T-helper 22 cell (primary cell): ENCODE data around the gene KRTAP5-5.
"Not testable (repeated sequence)": the region's sequence is repeated elsewhere in the genome, so short reads cannot be mapped to it uniquely, and the experiment has no call there.

Experiments
- DNase-seq: peaks from one replicate; pipeline ENCODE4 v3.0.0-alpha.2; 2020; ENCODE audit warnings: low read depth

The KRTAP5-5 gene

DNA sequence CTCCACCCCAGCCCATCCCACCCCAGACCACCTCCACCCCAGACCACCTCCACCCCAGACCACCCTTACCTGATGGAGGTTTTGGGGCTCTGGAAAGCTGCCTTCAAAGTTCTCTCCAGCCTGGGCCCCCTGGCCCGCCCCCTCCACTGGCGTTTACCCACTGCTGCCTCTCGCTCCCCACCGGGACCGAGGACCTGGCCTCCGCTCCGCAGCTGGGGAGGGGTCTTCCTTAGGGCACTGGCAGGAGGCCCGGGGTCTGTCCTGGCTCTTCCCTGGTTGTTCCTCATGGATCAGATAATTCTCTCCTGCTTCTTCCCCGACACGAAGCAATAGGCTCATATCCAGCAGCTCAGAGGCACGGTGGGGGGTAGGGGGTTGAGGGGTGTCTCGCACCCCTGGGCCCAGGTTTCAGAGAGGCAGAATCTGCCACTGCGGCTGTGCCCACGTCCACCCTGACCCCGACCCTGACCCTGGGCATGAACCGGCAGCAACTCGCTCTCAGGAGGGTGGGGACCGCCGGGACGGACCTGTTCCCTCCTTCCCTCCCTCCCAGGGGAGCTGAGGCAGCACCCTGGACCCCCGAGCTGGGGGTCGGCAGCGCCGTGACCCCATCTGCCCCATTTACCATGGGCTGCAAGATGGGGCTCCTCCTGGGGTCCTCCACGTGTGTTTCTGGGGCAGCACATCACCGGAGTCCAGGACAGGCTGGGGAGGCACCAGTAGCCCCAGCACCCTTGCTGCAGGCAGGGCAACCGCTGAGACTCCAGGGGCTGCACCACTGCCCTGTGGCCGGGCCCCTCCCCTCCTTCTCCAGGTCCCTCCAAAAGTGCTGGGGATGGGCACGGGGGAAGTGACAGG is 12.9 kb downstream of the KRTAP5-5 start:
- DNase-seq, result no peak

DNA sequence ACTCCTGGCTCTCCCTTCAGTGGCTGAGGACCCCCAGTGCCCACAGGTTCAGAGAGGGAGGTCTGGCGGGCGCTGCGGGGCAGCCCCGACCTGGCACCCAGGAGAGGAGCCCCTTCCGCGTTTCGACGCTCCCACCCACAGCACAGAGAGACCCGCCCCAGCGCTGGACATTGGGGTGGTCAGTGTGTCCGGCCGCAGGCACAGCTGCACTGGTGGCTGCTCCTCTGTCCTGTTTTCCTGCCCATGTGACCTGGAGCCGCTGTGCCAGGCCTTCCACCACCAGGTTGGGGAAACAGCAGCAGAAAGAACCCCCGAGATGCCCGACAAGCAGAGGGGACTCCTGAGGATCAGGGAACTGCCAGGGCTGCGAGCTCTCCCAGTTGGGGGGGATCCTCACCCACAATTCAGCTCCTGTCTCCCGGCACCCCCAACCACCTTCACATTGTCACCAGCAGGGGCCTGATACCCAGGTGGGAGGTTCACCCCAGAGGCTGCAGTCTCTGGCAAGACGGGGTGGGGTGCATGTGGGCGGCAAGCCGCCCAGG is 13.6 kb downstream of the KRTAP5-5 start:
- DNase-seq, result no peak

DNA sequence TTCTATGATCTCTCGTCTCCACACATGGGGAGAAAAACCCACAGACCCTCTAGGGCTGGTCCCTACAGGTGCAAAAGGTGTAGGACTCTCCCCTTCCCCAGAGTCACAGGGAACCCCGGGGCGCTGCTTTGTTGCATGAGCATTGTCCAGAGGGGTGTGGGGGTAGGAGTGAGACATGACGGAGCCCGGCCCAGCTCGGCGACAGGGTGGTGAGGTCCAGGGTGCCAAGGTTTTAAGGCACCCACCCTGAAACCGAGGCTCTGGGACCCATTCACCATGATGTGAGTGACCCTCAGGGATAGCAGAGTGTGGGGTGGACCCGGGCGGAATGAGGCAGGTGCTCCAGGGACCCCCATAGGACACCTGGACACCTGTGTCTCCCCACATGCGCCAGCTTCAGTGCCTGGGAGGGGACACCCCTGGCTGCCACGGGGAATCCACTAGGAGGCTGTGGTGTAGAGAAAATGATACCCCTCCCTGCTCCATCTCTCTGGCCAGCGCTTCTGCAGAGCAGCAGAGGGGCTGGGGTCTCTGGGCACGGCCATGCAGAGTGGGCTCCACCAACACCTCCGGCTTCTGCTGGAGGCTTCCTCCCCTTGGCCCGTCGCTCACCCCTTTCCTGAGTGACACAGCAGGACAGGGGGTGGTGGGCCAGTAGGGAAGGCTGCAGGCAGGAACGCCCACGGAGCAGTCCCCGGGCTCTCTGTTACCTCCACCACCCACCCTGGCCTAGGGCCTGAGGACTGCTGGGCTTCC is 15.2 kb downstream of the KRTAP5-5 start:
- DNase-seq, result no peak

DNA sequence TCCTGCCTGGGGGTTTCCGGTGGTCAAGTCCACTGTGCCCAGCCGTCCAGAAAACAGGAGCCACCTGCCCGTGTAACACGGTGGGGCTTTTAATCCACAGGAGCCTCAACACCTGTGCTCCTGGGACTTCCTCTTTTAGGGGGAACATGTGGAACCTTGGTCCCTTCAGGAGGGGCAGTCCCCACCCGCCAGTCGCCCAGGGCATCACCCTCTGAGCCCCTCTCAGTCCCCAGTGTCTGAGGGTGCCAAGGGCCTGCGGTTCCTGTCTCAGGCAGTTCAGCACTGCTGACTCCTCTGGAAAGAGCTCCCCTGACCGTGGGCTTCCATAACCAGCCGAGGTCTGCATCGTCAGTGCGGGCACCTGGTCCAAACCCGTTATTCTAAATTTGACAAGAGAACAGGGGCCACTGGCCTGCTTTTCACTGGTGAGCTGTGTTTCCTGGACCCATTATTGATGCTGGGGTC is 15.8 kb downstream of the KRTAP5-5 start:
- DNase-seq, result no peak

DNA sequence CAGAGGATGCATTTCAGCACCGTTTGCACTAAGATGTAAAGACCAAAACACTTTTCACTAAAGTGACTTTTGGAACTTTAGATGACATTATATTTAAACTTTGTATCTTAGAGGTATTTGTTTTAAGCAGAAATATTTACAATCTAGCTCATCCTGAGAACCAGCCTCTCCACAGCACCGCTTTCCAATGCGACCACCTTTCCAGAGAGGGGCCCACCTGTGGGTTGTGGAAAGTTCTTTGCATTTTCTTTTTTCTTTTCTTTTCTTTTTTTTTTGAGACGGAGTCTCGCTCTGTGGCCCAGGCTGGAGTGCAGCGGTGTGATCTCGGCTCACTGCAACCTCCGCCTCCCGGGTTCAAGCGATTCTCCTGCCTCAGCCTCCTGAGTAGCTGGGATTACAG is 17.0 kb downstream of the KRTAP5-5 start:
- not testable (repeated sequence) for DNase-seq

DNA sequence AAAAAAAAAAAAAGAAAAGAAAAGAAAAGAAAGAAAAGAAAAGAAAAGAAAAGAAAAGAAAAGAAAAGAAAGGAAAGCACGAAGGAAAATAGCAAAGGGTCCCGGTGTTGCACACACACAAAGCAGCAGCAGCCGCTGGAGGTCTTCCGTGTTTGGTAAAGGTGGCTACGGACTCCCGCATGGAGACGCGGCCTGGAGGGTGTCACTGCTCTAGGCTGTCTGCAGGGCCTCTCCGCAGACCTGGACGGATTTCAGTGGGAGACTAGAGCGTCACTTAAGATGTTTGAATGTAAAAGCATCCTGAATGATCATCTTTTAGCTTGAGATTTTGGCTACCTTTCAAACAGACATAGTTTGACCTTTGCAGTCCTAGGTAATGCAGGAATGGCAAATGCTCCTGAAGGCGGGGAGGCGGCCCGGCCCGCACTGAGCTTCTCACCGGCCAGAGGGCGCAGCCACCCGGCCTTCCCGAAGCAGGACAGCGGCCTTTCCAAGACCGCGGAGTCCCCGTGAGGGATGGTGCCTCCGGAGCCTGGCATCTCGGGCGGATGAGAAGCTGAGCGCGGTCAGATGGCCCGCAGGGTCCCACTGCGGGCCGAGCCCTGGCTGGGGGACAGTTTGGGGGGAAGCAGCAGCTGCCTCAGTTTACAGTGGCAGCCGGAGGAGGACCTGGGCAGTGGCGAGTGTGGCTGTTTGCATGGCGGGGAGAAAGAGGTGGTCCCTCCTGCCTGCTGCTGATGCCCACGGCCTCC is 18.5 kb downstream of the KRTAP5-5 start:
- no peak for DNase-seq

DNA sequence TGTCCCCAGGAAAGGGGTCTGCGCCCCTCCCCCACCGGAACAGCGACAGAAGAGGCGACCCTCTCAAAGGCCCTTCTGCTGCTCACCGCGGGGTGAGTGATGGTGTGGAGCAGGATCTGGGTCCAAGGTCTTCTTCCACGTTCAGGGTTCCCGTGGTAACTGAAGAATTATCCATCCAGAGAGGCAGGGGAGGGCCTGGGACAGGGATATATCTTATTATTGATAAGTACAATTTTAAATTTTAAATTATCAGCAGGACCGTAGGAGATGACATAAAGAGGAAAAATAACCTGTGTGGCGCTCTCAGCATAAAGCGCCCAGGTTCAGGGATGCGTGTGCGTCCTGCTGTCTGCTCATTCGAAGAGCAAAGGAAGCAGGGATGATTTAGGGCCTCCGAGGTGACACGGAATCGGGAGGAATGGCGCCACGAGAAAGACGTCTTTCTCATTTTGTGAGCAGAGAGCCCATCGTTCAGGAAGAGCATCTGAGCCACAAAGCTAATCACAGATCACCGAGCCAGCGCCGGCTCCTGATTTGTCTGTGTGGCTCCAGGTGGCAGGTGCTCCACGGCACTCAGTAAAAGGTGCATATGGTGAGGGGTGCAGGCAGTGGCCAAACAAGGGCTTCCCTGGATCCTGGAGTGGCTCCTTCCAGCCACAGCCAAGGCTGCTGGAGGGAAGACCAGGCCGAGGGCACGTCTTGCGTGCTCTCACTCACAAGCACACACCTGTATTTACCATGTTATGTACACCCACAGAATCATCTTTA is 19.3 kb downstream of the KRTAP5-5 start:
- no peak for DNase-seq

DNA sequence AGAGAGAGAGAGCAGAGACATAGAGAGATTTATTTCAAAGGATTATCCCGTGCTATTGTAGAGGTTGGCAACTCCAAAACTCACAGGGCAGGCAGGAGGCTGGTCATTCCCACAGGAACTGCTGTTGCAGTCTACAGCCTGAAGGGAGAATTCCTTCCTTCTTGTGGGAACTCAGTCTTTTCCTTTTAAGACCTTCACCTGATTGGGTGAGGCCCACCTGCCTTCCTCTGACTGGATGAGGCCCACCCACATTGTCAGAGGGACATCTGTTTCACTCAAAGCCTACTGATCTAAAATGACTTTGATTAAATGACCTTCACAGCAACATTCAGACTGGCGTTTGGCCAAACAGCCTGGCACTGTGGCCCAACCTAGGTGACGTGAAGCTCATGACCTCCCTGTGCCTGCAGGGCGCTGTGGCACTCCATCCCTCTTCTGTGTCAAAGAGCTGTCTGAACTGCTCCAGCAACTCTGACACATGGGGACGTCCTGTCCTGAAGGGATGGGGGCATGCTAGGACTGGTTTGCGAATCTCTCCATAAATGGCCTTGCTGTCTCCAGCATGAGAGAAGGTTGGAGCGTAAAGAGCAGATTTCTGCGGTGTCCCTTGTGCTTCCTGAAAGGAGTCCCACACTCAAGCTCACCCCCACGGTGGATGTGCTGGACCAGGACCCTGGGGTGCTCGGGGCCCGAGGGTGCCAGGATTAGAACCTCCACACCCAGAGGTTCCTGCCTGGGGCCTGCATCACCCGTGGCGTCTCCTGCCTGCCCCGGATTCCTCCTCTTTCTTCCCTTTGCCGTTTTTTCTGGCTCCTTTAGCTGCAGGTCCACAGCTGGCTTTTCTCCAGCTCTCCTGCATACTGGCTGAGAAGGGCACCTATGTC is 20.7 kb downstream of the KRTAP5-5 start:
- DNase-seq, result no peak

DNA sequence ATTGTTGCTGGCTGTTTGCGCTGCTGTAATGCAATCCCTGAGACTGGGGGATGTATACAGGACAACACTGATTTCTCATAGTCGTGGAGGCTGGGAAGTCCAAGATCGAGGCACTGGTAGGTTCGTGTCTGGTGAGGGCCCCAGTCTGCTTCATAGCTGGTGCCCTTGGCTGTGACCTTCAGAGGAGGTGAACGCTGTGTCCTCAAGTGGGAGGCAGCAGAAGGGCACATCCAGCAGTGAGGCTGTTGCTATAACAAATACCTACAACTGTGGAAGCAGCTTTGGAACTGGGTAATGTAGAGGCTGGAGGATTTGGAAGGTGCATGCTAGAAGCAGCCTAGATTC is 21.3 kb downstream of the KRTAP5-5 start:
- DNase-seq, result no peak

DNA sequence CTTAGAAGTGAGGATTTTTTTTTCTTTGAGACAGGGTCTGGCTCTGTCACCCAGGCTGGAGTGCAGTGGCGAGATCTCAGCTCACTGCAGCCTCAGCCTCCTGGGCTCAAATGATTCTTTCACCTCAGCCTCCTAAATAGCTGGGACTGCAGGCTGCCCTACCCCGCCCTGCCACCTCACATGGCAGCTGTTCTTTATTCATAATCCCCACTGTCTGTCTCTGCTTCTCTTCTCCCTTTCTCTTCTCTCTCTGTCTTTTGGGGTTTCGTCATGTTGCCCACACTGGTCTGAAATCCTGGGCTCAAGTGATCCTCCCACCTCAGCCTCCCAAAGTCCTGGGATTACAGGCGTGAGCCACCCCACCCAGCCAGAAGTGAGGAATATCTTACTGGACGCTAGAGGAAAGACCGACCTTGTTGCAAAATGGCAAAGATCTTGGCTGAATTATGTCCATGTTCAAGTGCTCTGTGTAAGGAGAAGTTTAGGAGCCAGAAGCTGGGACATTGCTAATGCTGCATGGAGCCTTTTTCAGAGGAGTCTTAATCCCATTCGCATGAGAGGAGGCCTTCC is 21.9 kb downstream of the KRTAP5-5 start:
- DNase-seq, result no peak

DNA sequence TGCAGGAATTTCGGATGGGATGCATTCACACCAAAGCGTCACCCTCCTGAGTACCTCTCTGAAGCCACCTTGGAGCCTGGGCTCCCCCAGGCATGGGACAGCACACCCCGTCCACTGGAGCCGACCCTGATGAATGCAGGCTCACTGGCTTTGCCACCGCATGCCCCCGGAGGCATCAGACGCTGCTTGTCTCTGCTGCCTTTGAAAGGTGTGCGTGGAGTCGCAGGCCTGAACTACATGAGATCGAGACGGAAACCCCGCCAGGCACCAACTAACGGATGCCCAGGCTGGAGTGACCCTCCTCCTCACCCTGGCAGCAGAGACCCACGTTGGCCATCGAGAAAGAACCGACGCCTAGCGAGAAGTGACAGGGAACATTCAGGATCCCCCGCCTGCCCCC is 22.5 kb downstream of the KRTAP5-5 start:
- no peak for DNase-seq

DNA sequence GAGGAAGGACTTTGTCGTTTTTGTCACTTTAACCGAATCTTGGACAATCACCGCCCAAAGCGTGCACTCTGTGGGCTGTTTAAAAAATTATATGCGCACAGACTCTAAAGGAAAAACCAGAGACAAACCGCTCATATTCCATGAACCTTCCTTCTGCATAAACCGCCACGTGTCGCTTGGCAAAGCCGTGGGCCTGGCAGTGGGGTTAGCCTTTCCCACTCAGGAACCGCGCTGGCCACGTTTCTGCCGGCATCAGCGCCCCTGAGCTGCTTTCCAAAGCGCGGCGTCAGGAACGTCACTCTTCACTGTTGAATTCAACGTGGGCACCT is 22.8 kb downstream of the KRTAP5-5 start:
- no peak for DNase-seq

DNA sequence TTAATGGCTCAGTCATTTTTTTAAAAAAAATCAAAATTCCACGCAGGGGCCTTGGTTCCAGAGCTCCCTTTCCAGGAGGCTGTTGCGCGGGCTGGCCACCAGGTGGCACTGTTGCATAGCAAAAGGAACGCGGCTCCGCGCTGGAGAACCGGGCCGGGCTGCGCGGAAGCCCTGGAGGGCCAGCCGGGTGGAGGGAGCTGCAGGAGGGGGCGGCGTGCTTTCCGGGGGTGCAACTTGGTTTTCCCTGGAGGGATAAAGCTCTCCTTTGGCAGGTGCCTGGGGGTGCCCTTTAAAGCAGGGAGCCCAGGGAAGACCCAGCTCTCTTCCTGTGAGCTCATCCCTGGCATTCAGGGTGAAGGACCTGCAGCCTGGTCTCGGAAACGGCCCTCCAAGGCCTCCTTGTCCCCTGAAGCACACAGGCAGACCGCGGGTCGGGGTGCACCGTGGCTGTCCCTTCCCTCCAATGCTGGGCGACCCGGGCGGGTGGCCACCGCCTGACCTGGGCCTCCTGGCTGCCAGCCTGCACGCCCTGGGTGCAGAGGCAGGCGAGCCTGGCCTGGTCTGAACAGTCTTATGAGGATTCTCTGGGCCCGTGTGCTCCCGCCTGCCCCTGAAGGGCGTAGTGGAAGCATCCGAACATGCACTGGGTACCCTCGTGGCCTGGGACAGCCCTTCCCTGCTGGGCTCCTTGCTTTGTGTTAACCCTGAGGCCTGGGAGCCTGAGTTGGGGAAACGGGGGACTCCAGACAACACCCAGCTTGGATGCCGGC is 23.4 kb downstream of the KRTAP5-5 start:
- peak; percentile 43 for DNase-seq

DNA sequence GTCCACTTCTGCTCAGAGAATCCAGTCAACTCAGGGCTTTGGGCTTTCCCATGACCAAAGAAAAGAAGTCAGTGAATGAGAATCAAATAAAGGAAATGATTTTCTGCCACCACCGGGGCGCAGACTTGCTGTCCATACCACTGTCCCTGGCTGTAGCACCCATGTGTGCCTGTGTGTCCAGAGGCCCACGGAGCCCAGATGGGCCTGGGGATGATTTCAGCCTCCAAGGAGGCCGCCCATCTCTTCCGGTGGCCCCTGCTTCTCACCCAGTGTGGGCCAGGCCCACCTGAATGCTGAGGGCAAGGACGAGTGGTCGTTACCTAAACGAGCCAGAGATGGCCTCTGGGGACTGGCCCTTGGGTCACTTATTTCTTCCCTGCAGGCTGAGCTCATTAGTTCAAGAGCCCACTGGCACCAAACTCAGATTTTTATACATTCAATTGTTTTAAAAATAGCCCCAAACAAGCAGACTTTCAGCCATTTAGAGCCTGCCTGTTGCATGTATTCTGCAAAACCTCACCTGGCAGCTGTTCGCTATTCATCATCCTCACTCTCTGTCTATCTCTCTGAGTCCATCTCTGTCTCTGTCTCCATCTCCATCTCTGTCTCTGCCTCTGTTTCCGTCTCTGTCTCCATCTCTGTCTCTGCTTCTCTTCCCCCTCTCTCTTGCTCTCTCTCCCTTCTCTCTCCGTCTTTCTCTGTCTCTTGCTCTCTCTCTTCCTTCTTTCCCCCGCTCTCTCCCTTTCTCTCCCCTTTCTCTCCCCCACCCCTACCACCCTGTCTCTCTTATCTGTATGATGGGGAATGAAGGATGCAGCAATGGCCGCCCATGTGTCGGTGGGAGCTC is 24.2 kb downstream of the KRTAP5-5 start:
- no peak for DNase-seq

DNA sequence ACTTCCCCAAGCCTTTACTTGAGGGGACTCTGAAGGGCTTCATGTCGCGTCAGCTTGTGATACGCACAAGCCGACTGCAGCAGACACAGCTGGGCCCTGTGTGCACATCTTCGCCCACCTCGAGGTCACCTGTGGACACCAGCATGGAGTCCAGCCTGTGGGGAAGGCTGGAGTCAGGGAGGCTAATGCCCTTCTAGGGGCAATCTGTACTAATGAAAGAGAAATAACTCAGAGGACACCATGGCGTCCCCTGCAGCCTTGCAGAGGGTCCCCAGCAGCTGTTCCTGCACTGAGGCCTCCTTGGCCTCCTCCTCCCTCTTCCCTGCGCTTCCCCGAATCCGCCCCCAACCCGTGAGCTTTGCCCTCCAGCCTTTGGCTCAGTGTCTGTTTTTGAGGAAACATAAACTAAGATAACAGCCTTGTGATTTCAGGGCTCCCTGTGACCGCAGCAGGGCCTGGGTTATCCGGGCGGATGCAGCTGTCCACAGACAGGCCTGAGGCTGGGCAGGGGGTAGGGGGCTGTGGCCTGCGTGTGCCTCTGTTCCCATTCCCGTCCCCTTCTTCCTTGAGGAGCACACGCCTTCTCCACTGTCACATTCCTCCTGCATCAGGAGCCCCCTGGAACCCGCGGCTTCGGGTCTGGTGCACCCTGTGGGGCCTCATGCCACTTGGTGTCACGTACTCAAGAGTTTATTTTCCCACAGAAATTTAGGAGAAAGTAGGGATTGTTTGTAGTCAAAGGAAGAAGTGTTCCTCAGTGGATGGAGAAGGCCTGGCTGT is 25.0 kb downstream of the KRTAP5-5 start:
- DNase-seq, result no peak

DNA sequence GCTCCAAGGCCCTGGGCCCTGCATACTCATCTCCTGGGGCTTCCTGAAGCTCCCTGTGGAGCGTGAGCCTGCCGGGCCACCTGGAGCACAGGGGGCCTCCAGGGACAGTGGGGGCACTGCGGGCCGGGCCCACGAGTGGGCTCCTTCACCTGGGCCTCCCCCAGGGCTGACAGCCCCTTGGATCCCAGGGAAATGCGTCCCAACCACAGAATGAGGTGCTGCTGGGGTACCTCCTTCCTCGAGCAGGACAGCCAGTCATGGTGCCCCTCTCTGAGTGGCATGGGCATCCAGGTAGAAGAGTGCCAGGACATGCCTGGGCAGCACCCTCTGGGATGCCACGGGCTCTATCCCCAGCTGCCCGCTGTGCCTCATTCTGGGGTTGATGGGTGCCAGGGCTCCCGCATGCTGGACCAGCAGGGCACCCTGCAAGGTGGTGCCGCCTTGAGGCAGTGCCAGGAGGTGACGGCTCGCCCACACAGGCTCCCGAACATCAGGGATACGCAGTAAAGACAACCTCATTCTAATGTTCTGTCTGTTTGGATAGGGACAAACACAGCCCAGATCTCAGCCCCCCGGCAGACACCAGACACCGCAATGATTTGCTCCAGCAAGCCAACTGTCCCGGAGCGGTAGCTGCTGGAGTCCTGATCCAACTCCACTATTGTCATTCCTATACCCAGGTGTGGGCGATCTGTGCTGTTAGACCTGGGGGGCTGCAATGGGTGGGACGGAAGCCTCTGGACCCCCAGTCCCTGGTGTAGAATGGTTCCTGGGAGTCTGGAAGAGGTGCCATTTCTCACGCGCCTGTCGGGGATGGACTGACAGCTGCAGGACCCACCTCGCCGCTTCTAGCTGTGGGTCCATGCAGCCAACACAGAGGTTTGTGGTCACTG is 25.8 kb downstream of the KRTAP5-5 start:
- no peak for DNase-seq

DNA sequence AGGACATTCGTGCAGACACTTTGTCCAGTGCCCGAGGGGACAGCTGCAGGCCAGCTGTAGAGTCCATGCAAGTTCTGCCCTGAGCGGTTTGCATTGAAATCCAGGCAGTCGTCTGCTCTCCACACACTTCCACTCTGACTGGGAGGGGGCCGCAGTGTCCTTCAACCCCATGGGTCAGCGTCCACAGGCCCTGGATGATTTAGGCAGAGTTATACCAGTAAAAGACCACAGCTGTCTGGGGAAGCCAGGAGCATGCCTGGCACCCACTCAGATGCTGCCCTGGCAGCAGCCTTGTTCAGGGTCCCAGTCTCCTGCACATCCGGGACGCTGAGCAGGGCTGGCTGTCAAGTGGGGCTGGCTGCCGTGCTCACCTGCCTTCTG is 26.5 kb downstream of the KRTAP5-5 start:
- no peak for DNase-seq
